GM12878 (cell line): ENCODE results near the gene ALG2. TPM values are rescaled to one million over a fixed set of nuclear protein-coding genes. Genes with fewer than 3 reads are reported as not detected.

Source experiments
- BCLAF1 ChIP-seq: fragments of 450-650 bp; IDR thresholded peaks from 2 replicates; pipeline ENCODE4 v1.6.1; 2017; ENCODE audit warnings: antibody characterized with exemption, mild to moderate bottlenecking, moderate library complexity
- BRCA1 ChIP-seq: IDR thresholded peaks from 2 replicates; pipeline ENCODE4 v1.6.1; 2011; ENCODE audit warnings: low read depth, low read length, improper control_type of control experiment
- CREB1 ChIP-seq: IDR thresholded peaks from 2 replicates; pipeline ENCODE4 v1.6.1; 2012; ENCODE audit warnings: low read depth, mild to moderate bottlenecking, inconsistent platforms
- IRF4 ChIP-seq: IDR thresholded peaks from 2 replicates; pipeline ENCODE4 v1.6.1; 2011; ENCODE audit warnings: low read depth, low read length
- MEF2B ChIP-seq: fragments of 450-650 bp; IDR thresholded peaks from 2 replicates; pipeline ENCODE4 v1.6.1; 2018; ENCODE audit warnings: mild to moderate bottlenecking, moderate library complexity; ENCODE audit not compliant: partially characterized antibody, poor library complexity, severe bottlenecking
- MXI1 ChIP-seq: fragments of 150-350 bp; IDR thresholded peaks from 2 replicates; pipeline ENCODE4 v1.6.1; 2011; ENCODE audit warnings: low read depth, mild to moderate bottlenecking, inconsistent platforms, low read length, improper control_type of control experiment
- NKRF ChIP-seq: fragments of 450-650 bp; conservative IDR thresholded peaks from 2 replicates; pipeline ENCODE4 v1.6.1; 2017; ENCODE audit warnings: mild to moderate bottlenecking, moderate library complexity
- PAX8 ChIP-seq: fragments of 450-650 bp; IDR thresholded peaks from 2 replicates; pipeline ENCODE4 v1.6.1; 2017; ENCODE audit warnings: mild to moderate bottlenecking, moderate library complexity
- SREBF2 ChIP-seq: IDR thresholded peaks from 2 replicates; pipeline ENCODE4 v1.6.1; 2012; ENCODE audit warnings: mild to moderate bottlenecking, low read length
- TBL1XR1 ChIP-seq: IDR thresholded peaks from 2 replicates; pipeline ENCODE4 v1.6.1; 2012; ENCODE audit warnings: low read depth, low read length, improper control_type of control experiment
- TCF7 ChIP-seq: IDR thresholded peaks from 2 replicates; pipeline ENCODE4 v1.6.1; 2014; ENCODE audit warnings: antibody characterized with exemption, borderline replicate concordance
- ZBED1 ChIP-seq: IDR thresholded peaks from 2 replicates; pipeline ENCODE4 v1.6.1; 2016; ENCODE audit warnings: borderline replicate concordance
- ZBTB4 ChIP-seq: fragments of 450-650 bp; formaldehyde crosslinking; IDR thresholded peaks from 2 replicates; pipeline ENCODE4 v1.4.0; 2022; ENCODE audit warnings: mild to moderate bottlenecking, moderate library complexity
- ZNF217 ChIP-seq: fragments of 450-650 bp; IDR thresholded peaks from 2 replicates; pipeline ENCODE4 v1.6.1; 2017; ENCODE audit warnings: antibody characterized with exemption, mild to moderate bottlenecking
- polyA plus RNA-seq, 11 experiments: library from polyadenylated mRNA; depleted of rRNA in 4 of 11; unstranded in 6 of 11; stranded (reverse) in 5 of 11; fragments of >200 nt; fragmentation: Nextera tagmentation in 4 of 11; fragmentation: Illumina TruSeq in 1 of 11; extraction: Ambion mirVana in 4 of 11; extraction: Trizol in 1 of 11; gene quantifications; 1 replicate in 1 of 11; 2 replicates in 10 of 11; pipeline versions ENCODE4 v1.2.1 to v1.2.3, GENCODE V29; 2011 to 2016; ENCODE audit warnings: inconsistent platforms in 2 of 11, missing spikeins in 2 of 11, low read depth in 1 of 11
- total RNA-seq, 4 experiments: library from RNA; depleted of rRNA in 3 of 4; stranded (reverse); fragments of >200 nt in 3 of 4; fragmentation: Illumina TruSeq in 1 of 4; extraction: Trizol in 1 of 4; gene quantifications; 2 replicates each; pipeline versions ENCODE4 v1.2.1 to v1.2.3, GENCODE V29; 2013 to 2021
- TF ChIP-seq, protein P1 (sequence below): fragments of 450-650 bp; IDR thresholded peaks from 2 replicates; pipeline ENCODE4 v1.6.1; 2016; ENCODE audit warnings: mild to moderate bottlenecking
- TF ChIP-seq, protein P2 (sequence below): IDR thresholded peaks from 2 replicates; pipeline ENCODE4 v1.6.1; 2012; ENCODE audit warnings: improper control_type of control experiment, low read depth, low read length; ENCODE audit not compliant: insufficient replicate concordance

ALG2 gene
- total and polyA plus RNA-seq, 10 of the 15 experiments (the other 5 are each of a cell fraction or from before 2014, with no cell fraction given), result 8.8 to 52.5 (median 38.6) TPM

DNA sequence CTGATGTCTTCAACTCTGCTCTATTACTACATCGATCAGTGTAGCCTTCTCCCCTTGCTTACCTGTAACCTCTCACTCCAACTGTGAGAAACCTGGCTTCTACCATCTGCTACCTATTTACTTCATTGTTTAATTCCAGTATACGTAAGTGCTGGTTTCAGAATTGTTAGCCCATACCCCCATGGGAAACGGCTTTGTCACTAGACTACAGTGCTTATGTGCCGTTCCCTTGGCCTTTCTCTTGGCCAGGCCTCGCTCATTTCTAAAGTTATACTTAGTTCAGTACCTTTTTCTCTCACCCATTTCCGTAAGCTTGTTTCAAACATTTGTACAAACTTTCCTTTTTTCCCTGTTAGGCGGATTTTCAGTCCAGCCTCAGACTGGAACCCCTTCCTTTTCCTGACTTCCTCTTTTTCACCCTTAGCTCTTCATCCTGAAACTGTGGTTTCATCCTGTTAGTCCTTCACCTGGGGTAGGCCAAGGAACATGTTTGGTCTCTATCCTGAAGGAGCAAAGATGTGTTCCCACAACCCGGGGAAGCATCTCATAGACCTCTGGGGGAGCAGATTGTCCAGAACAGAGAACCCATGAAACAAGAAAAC is 21.7 kb downstream of the ALG2 start (continued):
- TF ChIP-seq MXI1 (no peak), ZNF217 (no peak), MEF2B (peak; percentile 93), TCF7 (no peak), BRCA1 (no peak), ZBTB4 (no peak), SREBF2 (no peak), BCLAF1 (no peak), IRF4 (no peak), NKRF (no peak), ZBED1 (no peak), TBL1XR1 (no peak), PAX8 (no peak), CREB1 (no peak)
- TF ChIP-seq, protein P1, sequence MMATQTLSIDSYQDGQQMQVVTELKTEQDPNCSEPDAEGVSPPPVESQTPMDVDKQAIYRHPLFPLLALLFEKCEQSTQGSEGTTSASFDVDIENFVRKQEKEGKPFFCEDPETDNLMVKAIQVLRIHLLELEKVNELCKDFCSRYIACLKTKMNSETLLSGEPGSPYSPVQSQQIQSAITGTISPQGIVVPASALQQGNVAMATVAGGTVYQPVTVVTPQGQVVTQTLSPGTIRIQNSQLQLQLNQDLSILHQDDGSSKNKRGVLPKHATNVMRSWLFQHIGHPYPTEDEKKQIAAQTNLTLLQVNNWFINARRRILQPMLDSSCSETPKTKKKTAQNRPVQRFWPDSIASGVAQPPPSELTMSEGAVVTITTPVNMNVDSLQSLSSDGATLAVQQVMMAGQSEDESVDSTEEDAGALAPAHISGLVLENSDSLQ, result no peak
- TF ChIP-seq, protein P2, sequence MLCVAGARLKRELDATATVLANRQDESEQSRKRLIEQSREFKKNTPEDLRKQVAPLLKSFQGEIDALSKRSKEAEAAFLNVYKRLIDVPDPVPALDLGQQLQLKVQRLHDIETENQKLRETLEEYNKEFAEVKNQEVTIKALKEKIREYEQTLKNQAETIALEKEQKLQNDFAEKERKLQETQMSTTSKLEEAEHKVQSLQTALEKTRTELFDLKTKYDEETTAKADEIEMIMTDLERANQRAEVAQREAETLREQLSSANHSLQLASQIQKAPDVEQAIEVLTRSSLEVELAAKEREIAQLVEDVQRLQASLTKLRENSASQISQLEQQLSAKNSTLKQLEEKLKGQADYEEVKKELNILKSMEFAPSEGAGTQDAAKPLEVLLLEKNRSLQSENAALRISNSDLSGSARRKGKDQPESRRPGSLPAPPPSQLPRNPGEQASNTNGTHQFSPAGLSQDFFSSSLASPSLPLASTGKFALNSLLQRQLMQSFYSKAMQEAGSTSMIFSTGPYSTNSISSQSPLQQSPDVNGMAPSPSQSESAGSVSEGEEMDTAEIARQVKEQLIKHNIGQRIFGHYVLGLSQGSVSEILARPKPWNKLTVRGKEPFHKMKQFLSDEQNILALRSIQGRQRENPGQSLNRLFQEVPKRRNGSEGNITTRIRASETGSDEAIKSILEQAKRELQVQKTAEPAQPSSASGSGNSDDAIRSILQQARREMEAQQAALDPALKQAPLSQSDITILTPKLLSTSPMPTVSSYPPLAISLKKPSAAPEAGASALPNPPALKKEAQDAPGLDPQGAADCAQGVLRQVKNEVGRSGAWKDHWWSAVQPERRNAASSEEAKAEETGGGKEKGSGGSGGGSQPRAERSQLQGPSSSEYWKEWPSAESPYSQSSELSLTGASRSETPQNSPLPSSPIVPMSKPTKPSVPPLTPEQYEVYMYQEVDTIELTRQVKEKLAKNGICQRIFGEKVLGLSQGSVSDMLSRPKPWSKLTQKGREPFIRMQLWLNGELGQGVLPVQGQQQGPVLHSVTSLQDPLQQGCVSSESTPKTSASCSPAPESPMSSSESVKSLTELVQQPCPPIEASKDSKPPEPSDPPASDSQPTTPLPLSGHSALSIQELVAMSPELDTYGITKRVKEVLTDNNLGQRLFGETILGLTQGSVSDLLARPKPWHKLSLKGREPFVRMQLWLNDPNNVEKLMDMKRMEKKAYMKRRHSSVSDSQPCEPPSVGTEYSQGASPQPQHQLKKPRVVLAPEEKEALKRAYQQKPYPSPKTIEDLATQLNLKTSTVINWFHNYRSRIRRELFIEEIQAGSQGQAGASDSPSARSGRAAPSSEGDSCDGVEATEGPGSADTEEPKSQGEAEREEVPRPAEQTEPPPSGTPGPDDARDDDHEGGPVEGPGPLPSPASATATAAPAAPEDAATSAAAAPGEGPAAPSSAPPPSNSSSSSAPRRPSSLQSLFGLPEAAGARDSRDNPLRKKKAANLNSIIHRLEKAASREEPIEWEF, result no peak
